Measurements from ENCODE around the gene NXPH1.

The NXPH1 gene

GRCh38 chr7:8435590-8436545 is 2.5 kb downstream of the NXPH1 start:
- FAIRE-seq (peak; percentile 23), DNase-seq (ENCODE audit: low spot score) (no peak)

- FAIRE-seq (peak; percentile 91), DNase-seq (ENCODE audit: low spot score) (peak; percentile 84)
Measured at GRCh38 chr7:8436965-8437364, 3.6 kb downstream of the NXPH1 start.

- FAIRE-seq, result no peak
- no peak for DNase-seq (ENCODE audit: low spot score)
Measured at GRCh38 chr7:8437606-8438005, 4.2 kb downstream of the NXPH1 start.

- FAIRE-seq (no peak), DNase-seq (ENCODE audit: low spot score) (no peak)
Measured at GRCh38 chr7:8440670-8441069, 7.3 kb downstream of the NXPH1 start.

- no peak for DNase-seq (ENCODE audit: low spot score)
- FAIRE-seq, result no peak
Measured at GRCh38 chr7:8441106-8441965, 7.9 kb downstream of the NXPH1 start.

- no peak for FAIRE-seq
- DNase-seq (ENCODE audit: low spot score), result no peak
Measured at GRCh38 chr7:8442051-8442813, 8.8 kb downstream of the NXPH1 start.

- peak; percentile 91 for FAIRE-seq
- DNase-seq (ENCODE audit: low spot score), result peak; percentile 92
Measured at GRCh38 chr7:8442814-8443304, 9.4 kb downstream of the NXPH1 start.

GRCh38 chr7:8443576-8444467 is 10.4 kb downstream of the NXPH1 start:
- FAIRE-seq (no peak), DNase-seq (ENCODE audit: low spot score) (no peak)

- peak; percentile 55 for FAIRE-seq
- DNase-seq (ENCODE audit: low spot score), result no peak
Measured at GRCh38 chr7:8444468-8444769, 11.0 kb downstream of the NXPH1 start.

GRCh38 chr7:8453535-8453934 is 20.1 kb downstream of the NXPH1 start:
- DNase-seq (ENCODE audit: low spot score) (no peak), FAIRE-seq (no peak)

GRCh38 chr7:8455426-8455825 is 22.0 kb downstream of the NXPH1 start:
- no peak for FAIRE-seq
- no peak for DNase-seq (ENCODE audit: low spot score)

GRCh38 chr7:8462309-8462708 is 28.9 kb downstream of the NXPH1 start:
- FAIRE-seq, result no peak

GRCh38 chr7:8465338-8465737 is 31.9 kb downstream of the NXPH1 start:
- FAIRE-seq (no peak), DNase-seq (ENCODE audit: low spot score) (no peak)

More at GRCh38 chr7:8462309-8462708, 28.9 kb downstream of the NXPH1 start:
- no peak for DNase-seq (ENCODE audit: low spot score)

- FAIRE-seq (peak; percentile 44), DNase-seq (ENCODE audit: low spot score) (peak; percentile 39)
Measured at GRCh38 chr7:8480527-8480926, 47.1 kb downstream of the NXPH1 start.

GRCh38 chr7:8481096-8481495 is 47.7 kb downstream of the NXPH1 start:
- no peak for FAIRE-seq
- DNase-seq (ENCODE audit: low spot score), result no peak

- FAIRE-seq, result no peak
Measured at GRCh38 chr7:8481752-8482446, 48.5 kb downstream of the NXPH1 start.

GRCh38 chr7:8490391-8491045 is 57.1 kb downstream of the NXPH1 start:
- FAIRE-seq (no peak), DNase-seq (ENCODE audit: low spot score) (no peak)

More at GRCh38 chr7:8481752-8482446, 48.5 kb downstream of the NXPH1 start:
- DNase-seq (ENCODE audit: low spot score), result no peak

- DNase-seq (ENCODE audit: low spot score), result no peak
- no peak for FAIRE-seq
Measured at GRCh38 chr7:8491106-8491505, 57.7 kb downstream of the NXPH1 start.

All from urothelium cell line (cell line).